Measurements from ENCODE around the gene MGP.

The MGP gene

GRCh38 chr12:14931359-14931758, 45.7 kb upstream of the MGP start:
- no peak for DNase-seq (ENCODE audit: low spot score)
- no peak overlapping the region for H2BK120ac ChIP-seq (ENCODE audit: low read depth, low read length)
- no peak overlapping the region for H2AK5ac ChIP-seq (ENCODE audit: low read depth, low read length)
- H4K8ac ChIP-seq (ENCODE audit: low read depth, low read length): no peak overlapping the region
- H3K9me3 ChIP-seq (replicated peaks in 1 of 2; ENCODE audit: control insufficient read depth in 2 of 2, insufficient read depth in 1 of 2, low read depth in 1 of 2, low read length in 2 of 2): no peaks in the 10 kb centered on the region
- WGBS, 2 donors (ENCODE audit: extremely low coverage in 2 of 2, insufficient read length in 2 of 2, insufficient replicate concordance in 1 of 2): no CpG with 5 or more reads among the region's 4 CpGs
- no peak overlapping the region for H3K23ac ChIP-seq (ENCODE audit: low read depth, low read length, poor library complexity)
- H4K91ac ChIP-seq (ENCODE audit: low read depth, low read length, poor library complexity): no peak overlapping the region
- H3K4ac ChIP-seq (ENCODE audit: low read length): no peak overlapping the region
- no peak overlapping the region for H3K14ac ChIP-seq (ENCODE audit: low read length)
- H3K27ac ChIP-seq (replicated peaks; ENCODE audit: low read length): no peak overlapping the region
- no peak overlapping the region for H2AFZ ChIP-seq (ENCODE audit: low read length)
- no peak overlapping the region for H3K9ac ChIP-seq (ENCODE audit: low read depth, low read length, poor library complexity)
- no peaks in the 10 kb centered on the region for H3K4me1 ChIP-seq (ENCODE audit: control insufficient read depth in 2 of 2, insufficient read depth in 1 of 2, low read depth in 1 of 2, low read length in 2 of 2)
- no peak overlapping the region for H2BK15ac ChIP-seq (ENCODE audit: low read length)
- no peaks in the 10 kb centered on the region for H3K79me1 ChIP-seq (ENCODE audit: low read depth, low read length)
- H3K27me3 ChIP-seq (ENCODE audit: control insufficient read depth in 3 of 3, insufficient read depth in 3 of 3, low read depth in 1 of 3, low read length in 3 of 3): no peaks in the 10 kb centered on the region
- no peak overlapping the region for H3K4me3 ChIP-seq (ENCODE audit: low read length in 2 of 2)
- H3K4me2 ChIP-seq (ENCODE audit: insufficient read depth, low read length, poor library complexity, severe bottlenecking): no peak overlapping the region
- no peaks in the 10 kb centered on the region for H3K36me3 ChIP-seq (replicated peaks in 1 of 2; ENCODE audit: control insufficient read depth in 2 of 2, insufficient read depth in 2 of 2, low read length in 2 of 2)
- H3K18ac ChIP-seq (ENCODE audit: low read length): no peak overlapping the region
- no peak overlapping the region for H2BK5ac ChIP-seq (ENCODE audit: low read length)
- H2BK12ac ChIP-seq (ENCODE audit: low read length): no peak overlapping the region

GRCh38 chr12:14930299-14930698, 44.6 kb upstream of the MGP start:
- H2BK12ac ChIP-seq (ENCODE audit: low read length): no peak overlapping the region
- H3K4me3 ChIP-seq (ENCODE audit: low read length in 2 of 2): no peak overlapping the region
- H2AK5ac ChIP-seq (ENCODE audit: low read depth, low read length): no peak overlapping the region
- H3K27me3 ChIP-seq (ENCODE audit: control insufficient read depth in 3 of 3, insufficient read depth in 3 of 3, low read depth in 1 of 3, low read length in 3 of 3): no peaks in the 10 kb centered on the region
- H3K4me1 ChIP-seq (ENCODE audit: control insufficient read depth in 2 of 2, insufficient read depth in 1 of 2, low read depth in 1 of 2, low read length in 2 of 2): no peaks in the 10 kb centered on the region
- no peak overlapping the region for H3K14ac ChIP-seq (ENCODE audit: low read length)
- no peak overlapping the region for H4K8ac ChIP-seq (ENCODE audit: low read depth, low read length)
- H3K23ac ChIP-seq (ENCODE audit: low read depth, low read length, poor library complexity): no peak overlapping the region
- no peak overlapping the region for H2AFZ ChIP-seq (ENCODE audit: low read length)
- H3K36me3 ChIP-seq (replicated peaks in 1 of 2; ENCODE audit: control insufficient read depth in 2 of 2, insufficient read depth in 2 of 2, low read length in 2 of 2): no peaks in the 10 kb centered on the region
- H3K4me2 ChIP-seq (ENCODE audit: insufficient read depth, low read length, poor library complexity, severe bottlenecking): no peak overlapping the region
- no peaks in the 10 kb centered on the region for H3K9me3 ChIP-seq (replicated peaks in 1 of 2; ENCODE audit: control insufficient read depth in 2 of 2, insufficient read depth in 1 of 2, low read depth in 1 of 2, low read length in 2 of 2)
- no peak overlapping the region for H3K4ac ChIP-seq (ENCODE audit: low read length)
- H2BK5ac ChIP-seq (ENCODE audit: low read length): no peak overlapping the region
- no peaks in the 10 kb centered on the region for H3K79me1 ChIP-seq (ENCODE audit: low read depth, low read length)
- no peak overlapping the region for H3K18ac ChIP-seq (ENCODE audit: low read length)
- no peak overlapping the region for H3K27ac ChIP-seq (replicated peaks; ENCODE audit: low read length)
- no peak overlapping the region for H3K9ac ChIP-seq (ENCODE audit: low read depth, low read length, poor library complexity)
- no peak for DNase-seq (ENCODE audit: low spot score)
- no peak overlapping the region for H2BK120ac ChIP-seq (ENCODE audit: low read depth, low read length)
- H4K91ac ChIP-seq (ENCODE audit: low read depth, low read length, poor library complexity): no peak overlapping the region
- no peak overlapping the region for H2BK15ac ChIP-seq (ENCODE audit: low read length)

GRCh38 chr12:14928931-14929330, 43.3 kb upstream of the MGP start:
- Histone ChIP-seq H3K36me3 (replicated peaks in 1 of 2; ENCODE audit: control insufficient read depth in 2 of 2, insufficient read depth in 2 of 2, low read length in 2 of 2) (no peaks in the 10 kb centered on the region), H2BK12ac (ENCODE audit: low read length) (no peak overlapping the region), H3K27ac (replicated peaks; ENCODE audit: low read length) (no peak overlapping the region), H3K4me3 (ENCODE audit: low read length in 2 of 2) (no peak overlapping the region), H3K27me3 (ENCODE audit: control insufficient read depth in 3 of 3, insufficient read depth in 3 of 3, low read depth in 1 of 3, low read length in 3 of 3) (no peaks in the 10 kb centered on the region), H2AK5ac (ENCODE audit: low read depth, low read length) (no peak overlapping the region), H3K23ac (ENCODE audit: low read depth, low read length, poor library complexity) (no peak overlapping the region), H2BK120ac (ENCODE audit: low read depth, low read length) (no peak overlapping the region), H3K4me1 (ENCODE audit: control insufficient read depth in 2 of 2, insufficient read depth in 1 of 2, low read depth in 1 of 2, low read length in 2 of 2) (no peaks in the 10 kb centered on the region), H3K14ac (ENCODE audit: low read length) (no peak overlapping the region), H3K9ac (ENCODE audit: low read depth, low read length, poor library complexity) (no peak overlapping the region), H4K8ac (ENCODE audit: low read depth, low read length) (no peak overlapping the region), H3K18ac (ENCODE audit: low read length) (no peak overlapping the region), H3K4me2 (ENCODE audit: insufficient read depth, low read length, poor library complexity, severe bottlenecking) (no peak overlapping the region), H3K79me1 (ENCODE audit: low read depth, low read length) (no peaks in the 10 kb centered on the region), H2AFZ (ENCODE audit: low read length) (peak overlapping the region; percentile 19), H2BK5ac (ENCODE audit: low read length) (no peak overlapping the region), H3K9me3 (replicated peaks in 1 of 2; ENCODE audit: control insufficient read depth in 2 of 2, insufficient read depth in 1 of 2, low read depth in 1 of 2, low read length in 2 of 2) (no peaks in the 10 kb centered on the region), H3K4ac (ENCODE audit: low read length) (no peak overlapping the region), H4K91ac (ENCODE audit: low read depth, low read length, poor library complexity) (no peak overlapping the region), H2BK15ac (ENCODE audit: low read length) (no peak overlapping the region)
- DNase-seq (ENCODE audit: low spot score): no peak
- WGBS, 2 donors (ENCODE audit: extremely low coverage in 2 of 2, insufficient read length in 2 of 2, insufficient replicate concordance in 1 of 2): no CpG with 5 or more reads among the region's 4 CpGs

- H3K4me3 ChIP-seq (ENCODE audit: low read length in 2 of 2): no peak overlapping the region
- no peak overlapping the region for H4K8ac ChIP-seq (ENCODE audit: low read depth, low read length)
- H2AK5ac ChIP-seq (ENCODE audit: low read depth, low read length): no peak overlapping the region
- H2AFZ ChIP-seq (ENCODE audit: low read length): no peak overlapping the region
- no peak overlapping the region for H3K18ac ChIP-seq (ENCODE audit: low read length)
- no peak overlapping the region for H2BK12ac ChIP-seq (ENCODE audit: low read length)
- H3K9me3 ChIP-seq (replicated peaks in 1 of 2; ENCODE audit: control insufficient read depth in 2 of 2, insufficient read depth in 1 of 2, low read depth in 1 of 2, low read length in 2 of 2): no peaks in the 10 kb centered on the region
- no peak overlapping the region for H3K4ac ChIP-seq (ENCODE audit: low read length)
- no peak for DNase-seq (ENCODE audit: low spot score)
- no peaks in the 10 kb centered on the region for H3K27me3 ChIP-seq (ENCODE audit: control insufficient read depth in 3 of 3, insufficient read depth in 3 of 3, low read depth in 1 of 3, low read length in 3 of 3)
- H2BK120ac ChIP-seq (ENCODE audit: low read depth, low read length): no peak overlapping the region
- H4K91ac ChIP-seq (ENCODE audit: low read depth, low read length, poor library complexity): no peak overlapping the region
- no peak overlapping the region for H3K27ac ChIP-seq (replicated peaks; ENCODE audit: low read length)
- H3K9ac ChIP-seq (ENCODE audit: low read depth, low read length, poor library complexity): no peak overlapping the region
- no peaks in the 10 kb centered on the region for H3K36me3 ChIP-seq (replicated peaks in 1 of 2; ENCODE audit: control insufficient read depth in 2 of 2, insufficient read depth in 2 of 2, low read length in 2 of 2)
- no peak overlapping the region for H2BK5ac ChIP-seq (ENCODE audit: low read length)
- no CpG with 5 or more reads among the region's 3 CpGs for WGBS, 2 donors (ENCODE audit: extremely low coverage in 2 of 2, insufficient read length in 2 of 2, insufficient replicate concordance in 1 of 2)
- H3K23ac ChIP-seq (ENCODE audit: low read depth, low read length, poor library complexity): no peak overlapping the region
- H3K79me1 ChIP-seq (ENCODE audit: low read depth, low read length): no peaks in the 10 kb centered on the region
- H3K14ac ChIP-seq (ENCODE audit: low read length): no peak overlapping the region
- no peak overlapping the region for H3K4me2 ChIP-seq (ENCODE audit: insufficient read depth, low read length, poor library complexity, severe bottlenecking)
- H2BK15ac ChIP-seq (ENCODE audit: low read length): no peak overlapping the region
- H3K4me1 ChIP-seq (ENCODE audit: control insufficient read depth in 2 of 2, insufficient read depth in 1 of 2, low read depth in 1 of 2, low read length in 2 of 2): no peaks in the 10 kb centered on the region
Observed at GRCh38 chr12:14927267-14927666, 41.6 kb upstream of the MGP start.
